MM.1S (cell line): Measurements from ENCODE around the gene PSTK.

Experiments
- DNase-seq: peaks from one replicate; pipeline ENCODE4 v3.0.0-alpha.2; 2015
- H2AFZ ChIP-seq: fragments of 300-600 bp; sonication (generic); 2 replicates; pipeline ENCODE4 v1.6.0; 2016; ENCODE audit warnings: antibody characterized with exemption, low read length
- H3F3A ChIP-seq: fragments of 300-600 bp; sonication (generic); 2 replicates; pipeline ENCODE4 v1.6.1; 2016; ENCODE audit warnings: mild to moderate bottlenecking, antibody characterized with exemption, low read length, moderate library complexity, mixed read lengths; ENCODE audit not compliant: insufficient read depth
- H3K27ac ChIP-seq: fragments of 300-600 bp; sonication (generic); 2 replicates; pipeline ENCODE4 v1.5.1; 2016; ENCODE audit warnings: mild to moderate bottlenecking, low read length
- H3K27me3 ChIP-seq: fragments of 300-600 bp; sonication (generic); replicated peaks from 2 replicates; pipeline ENCODE4 v1.6.0; 2016; ENCODE audit warnings: low read length; ENCODE audit not compliant: insufficient read depth
- H3K36me3 ChIP-seq: fragments of 300-600 bp; sonication (generic); replicated peaks from 2 replicates; pipeline ENCODE4 v1.6.1; 2016; ENCODE audit warnings: mild to moderate bottlenecking, low read length, mixed read lengths; ENCODE audit not compliant: insufficient read depth
- H3K4me1 ChIP-seq: fragments of 300-600 bp; sonication (generic); 2 replicates; pipeline ENCODE4 v1.6.1; 2016; ENCODE audit warnings: low read length, mixed read lengths
- H3K4me2 ChIP-seq: fragments of 300-600 bp; sonication (generic); 2 replicates; pipeline ENCODE4 v1.6.0; 2016; ENCODE audit warnings: low read depth, low read length
- H3K4me3 ChIP-seq: fragments of 300-600 bp; sonication (generic); 2 replicates; pipeline ENCODE4 v1.5.1; 2016; ENCODE audit warnings: low read length, mixed read lengths
- H3K79me2 ChIP-seq: fragments of 300-600 bp; sonication (generic); 2 replicates; pipeline ENCODE4 v1.6.1; 2016; ENCODE audit warnings: mixed run types, low read length, mixed read lengths
- H3K9ac ChIP-seq: fragments of 300-600 bp; sonication (generic); 2 replicates; pipeline ENCODE4 v1.6.1; 2016; ENCODE audit warnings: low read length, mixed read lengths
- H3K9me2 ChIP-seq: fragments of 300-600 bp; sonication (generic); replicated peaks from 2 replicates; pipeline ENCODE4 v1.6.1; 2016; ENCODE audit warnings: mild to moderate bottlenecking, low read length, mixed read lengths; ENCODE audit not compliant: insufficient read depth
- H3K9me3 ChIP-seq: fragments of 300-600 bp; sonication (generic); replicated peaks from 2 replicates; pipeline ENCODE4 v1.6.1; 2016; ENCODE audit warnings: mild to moderate bottlenecking, low read length, mixed read lengths; ENCODE audit not compliant: insufficient read depth
- H4K20me1 ChIP-seq: fragments of 300-600 bp; sonication (generic); 2 replicates; pipeline ENCODE4 v1.6.1; 2016; ENCODE audit warnings: mild to moderate bottlenecking, low read length, moderate library complexity, mixed read lengths; ENCODE audit not compliant: insufficient read depth
- EZH2 ChIP-seq: fragments of 300-600 bp; sonication (generic); optimal IDR thresholded peaks from 2 replicates; pipeline ENCODE3; 2017; ENCODE audit warnings: low read depth, mild to moderate bottlenecking, antibody characterized with exemption, low read length, mixed read lengths
- EZH2phosphoT487 ChIP-seq: fragments of 300-600 bp; sonication (generic); IDR thresholded peaks from 2 replicates; pipeline ENCODE4 v1.6.1; 2018; ENCODE audit warnings: antibody characterized with exemption, low read length
- TF ChIP-seq, protein P1 (sequence below): fragments of 300-600 bp; sonication (generic); IDR thresholded peaks from 2 replicates; pipeline ENCODE4 v1.5.1; 2016; ENCODE audit warnings: antibody characterized with exemption, low read length, mixed read lengths

PSTK gene

DNA sequence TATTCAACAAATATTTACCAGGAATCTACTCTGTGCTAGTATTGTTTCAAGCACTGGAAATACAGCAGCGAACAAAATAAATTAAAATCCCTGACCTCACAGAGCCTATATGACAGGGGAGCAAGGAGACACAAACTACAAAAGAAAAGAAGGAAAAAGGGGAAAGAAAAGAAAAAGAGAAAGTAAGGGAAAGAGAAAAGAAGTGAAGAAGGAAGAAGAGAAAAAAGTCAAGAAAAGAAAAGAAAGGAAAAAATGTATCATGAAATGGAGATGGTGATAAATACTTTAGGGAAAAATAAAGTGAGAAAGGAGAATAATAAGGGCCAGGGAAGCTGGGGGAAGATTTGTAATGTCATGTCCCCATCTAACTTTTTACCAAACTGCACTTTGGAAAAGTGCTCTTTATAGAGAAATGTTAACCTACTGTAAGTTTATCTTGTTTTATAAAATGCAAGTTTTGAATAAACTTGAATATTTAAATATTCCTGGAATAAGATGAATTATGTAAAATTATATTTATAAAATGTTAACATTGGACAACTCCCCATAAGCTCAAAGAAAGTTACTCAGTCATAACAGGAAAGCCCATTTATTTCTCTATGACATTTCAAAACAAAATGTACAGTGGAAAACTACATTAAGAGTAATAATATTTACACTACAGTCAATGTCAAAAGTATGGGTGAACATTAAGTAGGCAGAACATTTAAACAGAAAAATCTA, 40.9 kb upstream of the PSTK start:
- no peaks in the 10 kb centered on the region for H3K79me2 ChIP-seq

DNA sequence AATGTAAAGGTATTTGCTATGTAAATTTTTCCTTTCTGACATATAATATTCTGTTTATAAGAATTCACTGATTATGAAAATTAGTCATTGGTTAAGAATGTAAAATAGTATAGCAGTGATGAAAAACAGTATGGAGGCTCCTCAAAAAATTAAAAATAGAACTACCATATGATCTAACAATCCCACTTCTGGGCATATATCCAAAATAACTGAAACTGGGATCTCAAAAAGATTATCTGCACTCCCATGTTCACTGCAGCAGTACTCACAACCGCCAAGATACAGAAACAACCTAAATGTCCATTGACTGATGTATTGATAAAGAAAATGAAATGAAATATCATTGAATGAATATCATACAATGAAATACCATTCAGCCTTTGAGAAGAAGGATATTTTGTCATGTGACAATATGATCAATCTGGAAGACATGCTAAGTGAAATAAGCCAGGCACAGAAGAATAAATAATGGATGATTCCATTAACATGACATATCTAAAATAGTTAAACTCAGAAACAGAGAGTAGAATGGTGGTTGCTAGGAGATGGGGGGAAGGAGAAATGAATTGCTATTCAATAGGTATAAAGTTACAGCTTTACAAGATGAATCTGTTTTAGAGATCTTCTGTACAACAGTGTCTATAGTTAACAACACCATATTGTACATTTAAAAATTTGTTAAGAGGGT, 40.2 kb upstream of the PSTK start:
- Histone ChIP-seq H3K36me3 (no peaks in the 10 kb centered on the region), H3K27ac (no peak overlapping the region), H3K27me3 (no peaks in the 10 kb centered on the region), H3K9ac (no peak overlapping the region), H3K9me2 (no peaks in the 10 kb centered on the region), H4K20me1 (no peaks in the 10 kb centered on the region), H3K4me2 (no peak overlapping the region), H3K4me3 (no peak overlapping the region), H3K4me1 (no peaks in the 10 kb centered on the region), H2AFZ (no peak overlapping the region), H3F3A (no peaks in the 10 kb centered on the region), H3K9me3 (no peaks in the 10 kb centered on the region), H3K79me2 (no peaks in the 10 kb centered on the region)
- DNase-seq = no peak
- TF ChIP-seq, protein P1, sequence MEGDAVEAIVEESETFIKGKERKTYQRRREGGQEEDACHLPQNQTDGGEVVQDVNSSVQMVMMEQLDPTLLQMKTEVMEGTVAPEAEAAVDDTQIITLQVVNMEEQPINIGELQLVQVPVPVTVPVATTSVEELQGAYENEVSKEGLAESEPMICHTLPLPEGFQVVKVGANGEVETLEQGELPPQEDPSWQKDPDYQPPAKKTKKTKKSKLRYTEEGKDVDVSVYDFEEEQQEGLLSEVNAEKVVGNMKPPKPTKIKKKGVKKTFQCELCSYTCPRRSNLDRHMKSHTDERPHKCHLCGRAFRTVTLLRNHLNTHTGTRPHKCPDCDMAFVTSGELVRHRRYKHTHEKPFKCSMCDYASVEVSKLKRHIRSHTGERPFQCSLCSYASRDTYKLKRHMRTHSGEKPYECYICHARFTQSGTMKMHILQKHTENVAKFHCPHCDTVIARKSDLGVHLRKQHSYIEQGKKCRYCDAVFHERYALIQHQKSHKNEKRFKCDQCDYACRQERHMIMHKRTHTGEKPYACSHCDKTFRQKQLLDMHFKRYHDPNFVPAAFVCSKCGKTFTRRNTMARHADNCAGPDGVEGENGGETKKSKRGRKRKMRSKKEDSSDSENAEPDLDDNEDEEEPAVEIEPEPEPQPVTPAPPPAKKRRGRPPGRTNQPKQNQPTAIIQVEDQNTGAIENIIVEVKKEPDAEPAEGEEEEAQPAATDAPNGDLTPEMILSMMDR = no peak
- TF ChIP-seq EZH2 (no peak), EZH2phosphoT487 (no peak)

More for the DNA sequence above, 40.9 kb upstream of the PSTK start:
- Histone ChIP-seq H3K9me3 (no peaks in the 10 kb centered on the region), H3K4me2 (no peak overlapping the region), H4K20me1 (no peaks in the 10 kb centered on the region), H2AFZ (no peak overlapping the region), H3K36me3 (no peaks in the 10 kb centered on the region), H3K4me1 (no peaks in the 10 kb centered on the region), H3K9me2 (no peaks in the 10 kb centered on the region), H3K27ac (no peak overlapping the region), H3K27me3 (no peaks in the 10 kb centered on the region), H3K9ac (no peak overlapping the region), H3F3A (no peaks in the 10 kb centered on the region), H3K4me3 (no peak overlapping the region)
- TF ChIP-seq EZH2 (no peak), EZH2phosphoT487 (no peak)
- TF ChIP-seq, protein P1 = no peak
- DNase-seq = no peak

DNA sequence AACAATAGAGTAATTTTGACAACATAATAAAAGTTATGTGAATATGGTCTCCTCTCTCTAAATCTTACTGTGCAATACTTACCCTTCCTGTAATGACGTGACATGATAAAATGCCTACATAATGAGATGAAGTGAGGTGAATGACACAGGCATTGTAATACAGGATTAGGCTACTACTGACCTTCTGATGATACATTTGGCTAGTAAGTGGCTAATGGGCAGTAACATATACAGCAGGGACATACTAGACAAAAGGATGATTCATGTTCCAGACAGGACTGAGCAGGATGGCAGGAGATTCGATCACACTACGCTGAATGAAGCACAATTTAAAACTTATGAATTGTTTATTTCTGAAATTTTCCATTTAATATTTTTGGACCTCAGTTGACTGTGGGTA, 30.9 kb upstream of the PSTK start:
- no peaks in the 10 kb centered on the region for H3K9me2 ChIP-seq
- no peaks in the 10 kb centered on the region for H4K20me1 ChIP-seq
- TF ChIP-seq EZH2phosphoT487 = no peak
- TF ChIP-seq, protein P1 = no peak
- H3K27me3 ChIP-seq = no peaks in the 10 kb centered on the region
- no peak overlapping the region for H3K9ac ChIP-seq
- 0 out of 2 replicates have a peak, but pooled peaks cover 2% of the 10 kb centered on the region for H3F3A ChIP-seq
- H3K36me3 ChIP-seq = no peaks in the 10 kb centered on the region; the same call in 1 of the 2 replicates
- no peak overlapping the region for H3K27ac ChIP-seq
- no peak overlapping the region for H2AFZ ChIP-seq
- H3K4me1 ChIP-seq = peaks cover under 1% of the 10 kb centered on the region; the same call in 1 of the 2 replicates
- no peak overlapping the region for H3K4me2 ChIP-seq
- no peak overlapping the region for H3K4me3 ChIP-seq
- H3K9me3 ChIP-seq = no peaks in the 10 kb centered on the region
- DNase-seq = no peak
- H3K79me2 ChIP-seq = no peaks in the 10 kb centered on the region
